ENCODE data around the gene DBP. TPM values are rescaled to one million over a fixed set of nuclear protein-coding genes. Genes with fewer than 3 reads are reported as not detected.
A peak's percentile ranks its signal among the peaks of the same experiment; 100 is the strongest.

The DBP gene
- total RNA-seq, 1 experiment from 2014 or later = 12.6 TPM

- peaks cover 25 to 28% of the 10 kb centered on the region in 2 experiments for H3K4me1 Mint-ChIP-seq
- H2BK5ac ChIP-seq (ENCODE audit: insufficient read length, low read length) = no peak overlapping the region
- WGBS (ENCODE audit: extremely low coverage, insufficient read length, low lambda C conversion rate) = no CpG with 5 or more reads among the region's 26 CpGs
Measured at GRCh38 chr19:48669903-48670668, 32.9 kb upstream of the DBP start.

More at GRCh38 chr19:48669903-48670668, 32.9 kb upstream of the DBP start:
- H3K27ac Mint-ChIP-seq = peak overlapping the region in 1 of 3 experiments; percentile 31; a peak in 1 of 7 replicates
- peaks cover 0 to 9% (median 7%) of the 10 kb centered on the region in 3 experiments; a peak in 5 of 7 replicates for H3K36me3 Mint-ChIP-seq (ENCODE audit: insufficient read depth in 1 of 3, low read depth in 3 of 3)
- no peak overlapping the region for H3K23ac ChIP-seq (ENCODE audit: insufficient read length, low read depth, low read length)
- no peaks in the 10 kb centered on the region for H3K79me2 ChIP-seq (ENCODE audit: insufficient read depth, low read length)
- peaks cover 2% of the 10 kb centered on the region for H3K27me3 Mint-ChIP-seq (ENCODE audit: low read depth)
- H3K9me3 ChIP-seq (ENCODE audit: control insufficient read depth, low read depth, low read length) = no peaks in the 10 kb centered on the region
- H2BK12ac ChIP-seq (ENCODE audit: insufficient read length, low read depth, low read length) = no peak overlapping the region
- H3K9ac ChIP-seq (ENCODE audit: extremely low read depth, insufficient read length, low read length) = no peak overlapping the region
- no peaks in the 10 kb centered on the region for H3K27me3 ChIP-seq (ENCODE audit: insufficient read depth, low read length)
- H3K4me2 ChIP-seq (ENCODE audit: insufficient read depth, insufficient read length, low read length) = no peak overlapping the region
- H3K23me2 ChIP-seq (ENCODE audit: insufficient read length, low read depth, low read length, poor library complexity, severe bottlenecking) = no peaks in the 10 kb centered on the region
- no peak for TF ChIP-seq CTCF (conservative IDR thresholded peaks at IDR 0.05)
- H3K9me3 Mint-ChIP-seq = peaks cover 8 to 11% of the 10 kb centered on the region in 2 experiments
- H3K18ac ChIP-seq (ENCODE audit: insufficient read length, low read depth, low read length) = no peak overlapping the region
- H2AK5ac ChIP-seq (ENCODE audit: insufficient read length, low read length) = no peak overlapping the region
- no peak overlapping the region for H4K5ac ChIP-seq (ENCODE audit: insufficient read length, low read depth, low read length)
- H4K8ac ChIP-seq (replicated peaks; ENCODE audit: insufficient read length, low read depth, low read length) = no peak overlapping the region
- no peak overlapping the region for H3T11ph ChIP-seq (ENCODE audit: low read length)
- no peak overlapping the region; the same call in 1 of the 2 replicates for H3K14ac ChIP-seq (ENCODE audit: insufficient read depth, low read length)
- no peaks in the 10 kb centered on the region; the same call in 1 of the 2 replicates for H3K4me1 ChIP-seq (ENCODE audit: insufficient read depth, low read length)
- no peak overlapping the region for H2AFZ ChIP-seq (ENCODE audit: low read length)
- H2BK120ac ChIP-seq (ENCODE audit: low read depth, low read length, poor library complexity, severe bottlenecking) = no peak overlapping the region
- no peak overlapping the region for H3K4ac ChIP-seq (ENCODE audit: low read depth, low read length)
- peak overlapping the region in 1 of 2 experiments; percentile 15; a peak in 1 of 5 replicates for H3K4me3 Mint-ChIP-seq
- peaks cover 2% of the 10 kb centered on the region for H4K20me1 ChIP-seq (ENCODE audit: control insufficient read depth, insufficient read depth, insufficient read length)
- no peak overlapping the region for H2BK15ac ChIP-seq (ENCODE audit: low read depth, low read length)
- H3K56ac ChIP-seq (ENCODE audit: insufficient read length, low read depth, low read length) = no peak overlapping the region
- H4K91ac ChIP-seq (ENCODE audit: insufficient read length, low read depth, low read length) = no peak overlapping the region
- no peaks in the 10 kb centered on the region for H3K79me1 ChIP-seq (ENCODE audit: insufficient read depth, low read depth, low read length, poor library complexity, severe bottlenecking)
- no peak overlapping the region for H2BK20ac ChIP-seq (ENCODE audit: low read depth, low read length, poor library complexity, severe bottlenecking)
- no peak overlapping the region for H3K27ac ChIP-seq (ENCODE audit: insufficient read length, low read depth, low read length)
- DNase-seq = no peak
